Suprapubic skin (tissue), 3 donors: ENCODE results near the gene RTN4R.

ENCODE experiments used
- POLR2A ChIP-seq, 2 donors: fragments of 450-650 bp; IDR thresholded peaks; one replicate each; pipeline ENCODE4 v1.6.1; 2017; ENCODE audit warnings: antibody characterized with exemption in 2 of 2, mild to moderate bottlenecking in 2 of 2, moderate library complexity in 2 of 2
- TF ChIP-seq, protein P1 (sequence below), 2 donors: fragments of 200-600 bp in 1 of 2; fragments of 450-650 bp in 1 of 2; sonication (generic) in 1 of 2; IDR thresholded peaks; one replicate each; pipeline ENCODE4 v1.5.1; 2016 to 2019; ENCODE audit warnings: antibody characterized with exemption in 2 of 2, mild to moderate bottlenecking in 1 of 2, moderate library complexity in 1 of 2

DNA sequence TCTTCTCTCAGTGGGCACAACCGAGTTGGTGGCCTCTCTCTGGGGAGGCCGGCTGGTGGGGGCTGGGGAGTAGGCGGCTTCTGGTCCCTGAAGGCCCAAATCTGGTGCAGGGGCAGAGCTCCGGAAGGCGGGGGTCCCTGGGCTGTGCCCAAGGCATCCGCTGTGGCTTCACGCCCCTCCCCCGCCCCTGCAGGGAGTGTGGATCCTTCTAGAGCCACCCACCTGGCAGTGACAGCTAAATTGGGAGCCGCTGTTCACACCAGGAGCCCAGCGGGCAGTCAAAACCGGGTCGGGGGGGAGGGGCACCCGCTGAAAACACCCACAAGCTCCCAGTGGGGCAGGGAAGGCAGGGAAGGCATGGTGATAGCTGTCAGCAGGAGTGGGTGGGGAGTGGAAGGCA lies 4.6 kb upstream of the RTN4R start:
- no peak for TF ChIP-seq POLR2A (IDR thresholded peaks at IDR 0.05)
- TF ChIP-seq, protein P1, sequence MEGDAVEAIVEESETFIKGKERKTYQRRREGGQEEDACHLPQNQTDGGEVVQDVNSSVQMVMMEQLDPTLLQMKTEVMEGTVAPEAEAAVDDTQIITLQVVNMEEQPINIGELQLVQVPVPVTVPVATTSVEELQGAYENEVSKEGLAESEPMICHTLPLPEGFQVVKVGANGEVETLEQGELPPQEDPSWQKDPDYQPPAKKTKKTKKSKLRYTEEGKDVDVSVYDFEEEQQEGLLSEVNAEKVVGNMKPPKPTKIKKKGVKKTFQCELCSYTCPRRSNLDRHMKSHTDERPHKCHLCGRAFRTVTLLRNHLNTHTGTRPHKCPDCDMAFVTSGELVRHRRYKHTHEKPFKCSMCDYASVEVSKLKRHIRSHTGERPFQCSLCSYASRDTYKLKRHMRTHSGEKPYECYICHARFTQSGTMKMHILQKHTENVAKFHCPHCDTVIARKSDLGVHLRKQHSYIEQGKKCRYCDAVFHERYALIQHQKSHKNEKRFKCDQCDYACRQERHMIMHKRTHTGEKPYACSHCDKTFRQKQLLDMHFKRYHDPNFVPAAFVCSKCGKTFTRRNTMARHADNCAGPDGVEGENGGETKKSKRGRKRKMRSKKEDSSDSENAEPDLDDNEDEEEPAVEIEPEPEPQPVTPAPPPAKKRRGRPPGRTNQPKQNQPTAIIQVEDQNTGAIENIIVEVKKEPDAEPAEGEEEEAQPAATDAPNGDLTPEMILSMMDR (IDR thresholded peaks at IDR 0.05) = no peak
